ENCODE data around the gene PPFIA1.

DNA sequence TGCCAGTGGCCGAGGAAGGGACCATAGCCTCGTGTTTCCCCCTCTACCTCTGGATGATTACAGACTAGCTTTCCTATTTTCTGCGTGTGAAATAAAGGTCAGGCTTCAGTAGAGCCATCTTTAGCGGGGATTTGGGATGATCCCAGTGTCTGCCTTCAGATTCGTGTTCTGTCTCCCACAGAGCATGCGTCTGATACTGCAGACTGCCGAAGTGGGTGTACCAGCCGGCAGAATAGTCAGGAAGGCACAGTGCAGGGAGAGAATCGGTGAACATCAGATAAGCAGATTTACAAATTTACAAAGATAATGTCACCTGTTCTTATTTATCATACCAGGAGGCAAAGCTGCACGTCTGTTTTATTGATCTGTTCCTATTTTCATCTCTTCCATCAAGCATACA, 138.9 kb downstream of the PPFIA1 start:
- TF ChIP-seq, protein P1, sequence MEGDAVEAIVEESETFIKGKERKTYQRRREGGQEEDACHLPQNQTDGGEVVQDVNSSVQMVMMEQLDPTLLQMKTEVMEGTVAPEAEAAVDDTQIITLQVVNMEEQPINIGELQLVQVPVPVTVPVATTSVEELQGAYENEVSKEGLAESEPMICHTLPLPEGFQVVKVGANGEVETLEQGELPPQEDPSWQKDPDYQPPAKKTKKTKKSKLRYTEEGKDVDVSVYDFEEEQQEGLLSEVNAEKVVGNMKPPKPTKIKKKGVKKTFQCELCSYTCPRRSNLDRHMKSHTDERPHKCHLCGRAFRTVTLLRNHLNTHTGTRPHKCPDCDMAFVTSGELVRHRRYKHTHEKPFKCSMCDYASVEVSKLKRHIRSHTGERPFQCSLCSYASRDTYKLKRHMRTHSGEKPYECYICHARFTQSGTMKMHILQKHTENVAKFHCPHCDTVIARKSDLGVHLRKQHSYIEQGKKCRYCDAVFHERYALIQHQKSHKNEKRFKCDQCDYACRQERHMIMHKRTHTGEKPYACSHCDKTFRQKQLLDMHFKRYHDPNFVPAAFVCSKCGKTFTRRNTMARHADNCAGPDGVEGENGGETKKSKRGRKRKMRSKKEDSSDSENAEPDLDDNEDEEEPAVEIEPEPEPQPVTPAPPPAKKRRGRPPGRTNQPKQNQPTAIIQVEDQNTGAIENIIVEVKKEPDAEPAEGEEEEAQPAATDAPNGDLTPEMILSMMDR (IDR thresholded peaks at IDR 0.05; ENCODE audit: insufficient read depth, low read length, poor library complexity, severe bottlenecking): no peak
- no peak for TF ChIP-seq EZH2phosphoT487 (conservative IDR thresholded peaks at IDR 0.05; ENCODE audit: low read length)
